MM.1S (cell line): ENCODE data around the gene CLEC4F.

Experiments used
- DNase-seq: peaks from one replicate; pipeline ENCODE4 v3.0.0-alpha.2; 2015
- H2AFZ ChIP-seq: fragments of 300-600 bp; sonication (generic); 2 replicates; pipeline ENCODE4 v1.6.0; 2016; ENCODE audit warnings: antibody characterized with exemption, low read length
- H3F3A ChIP-seq: fragments of 300-600 bp; sonication (generic); 2 replicates; pipeline ENCODE4 v1.6.1; 2016; ENCODE audit warnings: mild to moderate bottlenecking, antibody characterized with exemption, low read length, moderate library complexity, mixed read lengths; ENCODE audit not compliant: insufficient read depth
- H3K27ac ChIP-seq: fragments of 300-600 bp; sonication (generic); 2 replicates; pipeline ENCODE4 v1.5.1; 2016; ENCODE audit warnings: mild to moderate bottlenecking, low read length
- H3K27me3 ChIP-seq: fragments of 300-600 bp; sonication (generic); replicated peaks from 2 replicates; pipeline ENCODE4 v1.6.0; 2016; ENCODE audit warnings: low read length; ENCODE audit not compliant: insufficient read depth
- H3K36me3 ChIP-seq: fragments of 300-600 bp; sonication (generic); replicated peaks from 2 replicates; pipeline ENCODE4 v1.6.1; 2016; ENCODE audit warnings: mild to moderate bottlenecking, low read length, mixed read lengths; ENCODE audit not compliant: insufficient read depth
- H3K4me1 ChIP-seq: fragments of 300-600 bp; sonication (generic); 2 replicates; pipeline ENCODE4 v1.6.1; 2016; ENCODE audit warnings: low read length, mixed read lengths
- H3K4me2 ChIP-seq: fragments of 300-600 bp; sonication (generic); 2 replicates; pipeline ENCODE4 v1.6.0; 2016; ENCODE audit warnings: low read depth, low read length
- H3K4me3 ChIP-seq: fragments of 300-600 bp; sonication (generic); 2 replicates; pipeline ENCODE4 v1.5.1; 2016; ENCODE audit warnings: low read length, mixed read lengths
- H3K79me2 ChIP-seq: fragments of 300-600 bp; sonication (generic); 2 replicates; pipeline ENCODE4 v1.6.1; 2016; ENCODE audit warnings: mixed run types, low read length, mixed read lengths
- H3K9ac ChIP-seq: fragments of 300-600 bp; sonication (generic); 2 replicates; pipeline ENCODE4 v1.6.1; 2016; ENCODE audit warnings: low read length, mixed read lengths
- H3K9me2 ChIP-seq: fragments of 300-600 bp; sonication (generic); replicated peaks from 2 replicates; pipeline ENCODE4 v1.6.1; 2016; ENCODE audit warnings: mild to moderate bottlenecking, low read length, mixed read lengths; ENCODE audit not compliant: insufficient read depth
- H3K9me3 ChIP-seq: fragments of 300-600 bp; sonication (generic); replicated peaks from 2 replicates; pipeline ENCODE4 v1.6.1; 2016; ENCODE audit warnings: mild to moderate bottlenecking, low read length, mixed read lengths; ENCODE audit not compliant: insufficient read depth
- H4K20me1 ChIP-seq: fragments of 300-600 bp; sonication (generic); 2 replicates; pipeline ENCODE4 v1.6.1; 2016; ENCODE audit warnings: mild to moderate bottlenecking, low read length, moderate library complexity, mixed read lengths; ENCODE audit not compliant: insufficient read depth
- EZH2 ChIP-seq: fragments of 300-600 bp; sonication (generic); optimal IDR thresholded peaks from 2 replicates; pipeline ENCODE3; 2017; ENCODE audit warnings: low read depth, mild to moderate bottlenecking, antibody characterized with exemption, low read length, mixed read lengths
- EZH2phosphoT487 ChIP-seq: fragments of 300-600 bp; sonication (generic); IDR thresholded peaks from 2 replicates; pipeline ENCODE4 v1.6.1; 2018; ENCODE audit warnings: antibody characterized with exemption, low read length
- TF ChIP-seq, protein P1 (sequence below): fragments of 300-600 bp; sonication (generic); IDR thresholded peaks from 2 replicates; pipeline ENCODE4 v1.5.1; 2016; ENCODE audit warnings: antibody characterized with exemption, low read length, mixed read lengths

The CLEC4F gene

DNA sequence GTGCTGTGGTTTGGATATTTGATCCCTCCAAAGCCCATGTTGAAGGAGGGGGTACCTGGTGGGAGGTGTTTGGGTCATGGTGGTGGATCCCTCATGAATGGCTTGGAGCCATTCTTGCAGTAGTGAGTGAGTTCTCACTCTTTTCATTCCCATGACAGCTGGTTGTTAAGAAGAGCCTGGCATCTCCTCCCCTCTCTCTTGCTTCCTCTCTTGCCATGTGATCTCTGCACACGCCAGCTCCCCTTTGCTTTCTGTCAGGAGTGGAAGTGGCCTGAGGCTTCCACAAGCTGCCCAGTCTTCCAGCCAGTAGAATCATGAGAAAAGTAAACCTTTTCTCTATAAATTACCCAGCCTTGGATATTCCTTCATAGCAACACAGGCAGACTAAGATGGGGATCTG lies 61.0 kb downstream of the CLEC4F start:
- Histone ChIP-seq H3K4me2 (no peak overlapping the region), H3K79me2 (0 out of 2 replicates have a peak, but pooled peaks cover 4% of the 10 kb centered on the region), H3K9me3 (no peaks in the 10 kb centered on the region), H3K4me3 (no peak overlapping the region), H3F3A (no peaks in the 10 kb centered on the region), H3K9ac (no peak overlapping the region), H3K27me3 (no peaks in the 10 kb centered on the region), H3K36me3 (no peaks in the 10 kb centered on the region), H3K27ac (no peak overlapping the region), H3K9me2 (no peaks in the 10 kb centered on the region), H4K20me1 (no peaks in the 10 kb centered on the region), H3K4me1 (no peaks in the 10 kb centered on the region), H2AFZ (no peak overlapping the region)
- no peak for TF ChIP-seq EZH2
- no peak for TF ChIP-seq EZH2phosphoT487
- TF ChIP-seq, protein P1, sequence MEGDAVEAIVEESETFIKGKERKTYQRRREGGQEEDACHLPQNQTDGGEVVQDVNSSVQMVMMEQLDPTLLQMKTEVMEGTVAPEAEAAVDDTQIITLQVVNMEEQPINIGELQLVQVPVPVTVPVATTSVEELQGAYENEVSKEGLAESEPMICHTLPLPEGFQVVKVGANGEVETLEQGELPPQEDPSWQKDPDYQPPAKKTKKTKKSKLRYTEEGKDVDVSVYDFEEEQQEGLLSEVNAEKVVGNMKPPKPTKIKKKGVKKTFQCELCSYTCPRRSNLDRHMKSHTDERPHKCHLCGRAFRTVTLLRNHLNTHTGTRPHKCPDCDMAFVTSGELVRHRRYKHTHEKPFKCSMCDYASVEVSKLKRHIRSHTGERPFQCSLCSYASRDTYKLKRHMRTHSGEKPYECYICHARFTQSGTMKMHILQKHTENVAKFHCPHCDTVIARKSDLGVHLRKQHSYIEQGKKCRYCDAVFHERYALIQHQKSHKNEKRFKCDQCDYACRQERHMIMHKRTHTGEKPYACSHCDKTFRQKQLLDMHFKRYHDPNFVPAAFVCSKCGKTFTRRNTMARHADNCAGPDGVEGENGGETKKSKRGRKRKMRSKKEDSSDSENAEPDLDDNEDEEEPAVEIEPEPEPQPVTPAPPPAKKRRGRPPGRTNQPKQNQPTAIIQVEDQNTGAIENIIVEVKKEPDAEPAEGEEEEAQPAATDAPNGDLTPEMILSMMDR, result no peak
- DNase-seq, result no peak
